Stimulated activated CD4-positive, alpha-beta T cell treated with anti-CD3 and anti-CD28 coated beads, Interleukin-15, amount 100 ng/mL, for 1 hour (primary cell): ENCODE measurements around the gene GAS2L3.
"Not testable (repeated sequence)": the region's sequence is repeated elsewhere in the genome, so short reads cannot be mapped to it uniquely, and the experiment has no call there.

Experiments
- DNase-seq, 2 donors: peaks; one replicate each; pipeline ENCODE4 v3.0.0-alpha.2; 2020; ENCODE audit warnings: low read depth in 1 of 2, low spot score in 1 of 2

The GAS2L3 gene

GRCh38 chr12:100574187-100575074 is 947 bp downstream of the GAS2L3 start:
- DNase-seq: no peak

- no peak for DNase-seq
Measured at GRCh38 chr12:100576331-100577036, 3.0 kb downstream of the GAS2L3 start.

GRCh38 chr12:100578923-100579322 is 5.4 kb downstream of the GAS2L3 start:
- DNase-seq: no peak

- DNase-seq: no peak
Measured at GRCh38 chr12:100579844-100580243, 6.4 kb downstream of the GAS2L3 start.

GRCh38 chr12:100584256-100584655 is 10.8 kb downstream of the GAS2L3 start:
- no peak for DNase-seq

- no peak for DNase-seq
Measured at GRCh38 chr12:100591979-100592378, 18.5 kb downstream of the GAS2L3 start.

- DNase-seq: no peak
Measured at GRCh38 chr12:100593490-100593889, 20.0 kb downstream of the GAS2L3 start.

GRCh38 chr12:100601626-100602025 is 28.1 kb downstream of the GAS2L3 start:
- no peak for DNase-seq

GRCh38 chr12:100602997-100603396 is 29.5 kb downstream of the GAS2L3 start:
- DNase-seq: not testable (repeated sequence)

- DNase-seq: no peak
Measured at GRCh38 chr12:100608776-100609175, 35.3 kb downstream of the GAS2L3 start.

GRCh38 chr12:100610666-100611430 is 37.4 kb downstream of the GAS2L3 start:
- no peak for DNase-seq

GRCh38 chr12:100612606-100613005 is 39.1 kb downstream of the GAS2L3 start:
- DNase-seq: no peak

- no peak for DNase-seq
Measured at GRCh38 chr12:100624571-100624970, 51.1 kb downstream of the GAS2L3 start.

- no peak for DNase-seq
Measured at GRCh38 chr12:100632445-100632892, 59.0 kb downstream of the GAS2L3 start.

- DNase-seq: not testable (repeated sequence)
Measured at GRCh38 chr12:100633082-100633785, 59.8 kb downstream of the GAS2L3 start.

- no peak for DNase-seq
Measured at GRCh38 chr12:100643246-100643645, 69.8 kb downstream of the GAS2L3 start.

- no peak for DNase-seq
Measured at GRCh38 chr12:100646896-100647295, 73.4 kb downstream of the GAS2L3 start.

GRCh38 chr12:100651108-100651507 is 77.6 kb downstream of the GAS2L3 start:
- DNase-seq: no peak

- no peak for DNase-seq
Measured at GRCh38 chr12:100651694-100652093, 78.2 kb downstream of the GAS2L3 start.

GRCh38 chr12:100652488-100652887 is 79.0 kb downstream of the GAS2L3 start:
- no peak for DNase-seq

- DNase-seq: no peak
Measured at GRCh38 chr12:100656141-100656540, 82.7 kb downstream of the GAS2L3 start.
